Right lobe of liver (tissue), 6 donors: Measurements from ENCODE around the gene ITPR2. TPM values are rescaled to one million over a fixed set of nuclear protein-coding genes. Genes with fewer than 3 reads are reported as not detected.

Source experiments
- ATAC-seq, 4 donors: fragments of 200-7000 bp; cut with Tn5 transposase; one replicate each; pipeline ENCODE4 v1.9.1; 2020; ENCODE audit warnings: mild to moderate bottlenecking in 4 of 4, moderate library complexity in 4 of 4
- DNase-seq, 3 donors: peaks; one replicate each; pipeline ENCODE4 v3.0.0-alpha.2; 2020
- H3K27ac ChIP-seq, 3 donors: fragments of 200-600 bp; one replicate each; pipeline ENCODE4 v1.8.0; 2022
- H3K27me3 ChIP-seq, 2 donors: fragments of 200-600 bp; one replicate each; pipeline ENCODE4 v1.8.0; 2022
- H3K36me3 ChIP-seq, 4 donors: fragments of 200-600 bp; sonication (generic) in 1 of 4; one replicate each; pipeline versions ENCODE4 v1.5.1 to v1.8.0; 2017 to 2022; ENCODE audit warnings: control low read depth in 1 of 4
- H3K4me1 ChIP-seq, 4 donors: fragments of 200-600 bp; sonication (generic) in 1 of 4; one replicate each; pipeline versions ENCODE4 v1.5.1 to v1.8.0; 2017 to 2022; ENCODE audit warnings: control low read depth in 1 of 4
- H3K4me3 ChIP-seq, 3 donors: fragments of 200-600 bp; one replicate each; pipeline ENCODE4 v1.8.0; 2022
- H3K9me3 ChIP-seq, 4 donors: fragments of 200-600 bp; sonication (generic) in 1 of 4; one replicate each; pipeline versions ENCODE4 v1.5.1 to v1.8.0; 2017 to 2022; ENCODE audit warnings: control low read depth in 1 of 4
- CTCF ChIP-seq, 4 donors: fragments of 200-600 bp in 3 of 4; fragments of 450-650 bp in 1 of 4; IDR thresholded peaks; one replicate each; pipeline versions ENCODE4 v1.5.1 to v1.8.0; 2016 to 2022; ENCODE audit warnings: antibody characterized with exemption in 4 of 4, mild to moderate bottlenecking in 2 of 4
- POLR2A ChIP-seq: fragments of 450-650 bp; IDR thresholded peaks from one replicate; pipeline ENCODE4 v1.6.1; 2017; ENCODE audit warnings: antibody characterized with exemption, mild to moderate bottlenecking
- WGBS: methylation state at CpG from one replicate; pipeline ENCODE4 v1.1.6; 2018; ENCODE audit warnings: low coverage, low lambda C conversion rate; ENCODE audit not compliant: insufficient coverage; ENCODE audit errors: missing lambda C conversion rate; 5-methylcytosine and 5-hydroxymethylcytosine counted together
- intact Hi-C, 2 donors: fragments of 100-400 bp; cut with DNase I; formaldehyde crosslinking; loops; one replicate each; pipeline versions ENCODE4 v1.11.2 to v1.14.1; 2022
- total RNA-seq, 6 experiments: library from RNA; depleted of rRNA in 2 of 6; stranded (reverse); fragments of >200 nt in 2 of 6; fragmentation: NEBNext Ultra II Directional in 3 of 6; extraction: Animal tissue kit (Norgen Biotek cat#: 25700) in 3 of 6; gene quantifications; one replicate each; pipeline versions ENCODE4 v1.1.0 to v1.2.4, GENCODE V29; 2016 to 2023
- donor health status: DM: no; HTN: yes; CAD: no.
- donor health status: DM: no; HTN: no; CAD: no.
- donor health status: DM: no; HTN: no; CAD: no.
- donor health status: DM: no; HTN: yes; CAD: no.
- donor health status: DM: no; HTN: yes; CAD: no.

The ITPR2 gene
- total RNA-seq, 6 experiments from 2014 or later, result 39.3 to 114 (median 57.2) TPM

- Histone ChIP-seq H3K27me3 (no peaks in the 10 kb centered on the region), H3K4me3 (no peak overlapping the region), H3K4me1 (no peaks in the 10 kb centered on the region), H3K27ac (no peak overlapping the region), H3K36me3 (no peaks in the 10 kb centered on the region), H3K9me3 (no peaks in the 10 kb centered on the region)
- DNase-seq (no peak), ATAC-seq (no peak)
- TF ChIP-seq CTCF (IDR thresholded peaks at IDR 0.05) (no peak), POLR2A (no peak)
- intact Hi-C loops, result no loop called here
- WGBS, result 86% methylated on average over 2 of the region's 2 CpGs
Observed at GRCh38 chr12:26537126-26537525, 295.9 kb downstream of the ITPR2 start.

- intact Hi-C loops, result no loop called here
- H3K4me1 ChIP-seq, result no peaks in the 10 kb centered on the region
- no peaks in the 10 kb centered on the region for H3K27me3 ChIP-seq
- no peak overlapping the region for H3K4me3 ChIP-seq
- 85% methylated on average over 4 of the region's 4 CpGs for WGBS
- ATAC-seq (no peak), DNase-seq (no peak)
- H3K36me3 ChIP-seq, result no peaks in the 10 kb centered on the region
- no peaks in the 10 kb centered on the region for H3K9me3 ChIP-seq
- no peak overlapping the region for H3K27ac ChIP-seq
- no peak for TF ChIP-seq POLR2A
- no peak for TF ChIP-seq CTCF (IDR thresholded peaks at IDR 0.05)
Observed at GRCh38 chr12:26535826-26536225, 297.2 kb downstream of the ITPR2 start.

DNA sequence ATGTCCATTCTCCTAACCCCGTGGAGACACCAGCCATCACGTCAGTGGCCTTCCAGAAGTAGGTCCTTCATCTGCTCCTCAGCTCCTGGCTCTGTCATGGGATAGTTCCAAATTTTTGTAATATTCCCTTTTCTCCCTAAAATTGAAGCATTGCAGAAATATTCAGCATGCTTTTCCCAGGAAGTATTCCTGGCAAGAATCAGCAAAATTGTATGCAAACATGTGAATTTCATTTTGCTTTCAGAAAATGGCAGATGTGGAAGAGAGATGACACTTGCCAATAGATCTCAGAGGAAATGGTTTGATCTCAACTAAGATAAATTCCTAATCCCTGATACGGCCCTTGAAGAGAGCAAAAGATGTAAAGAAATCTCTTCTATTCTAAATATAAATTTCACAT, 298.9 kb downstream of the ITPR2 start:
- H3K9me3 ChIP-seq, result no peaks in the 10 kb centered on the region
- H3K4me3 ChIP-seq, result no peak overlapping the region
- no peak overlapping the region for H3K27ac ChIP-seq
- H3K36me3 ChIP-seq, result peaks cover 0 to 2% (median 0%) of the 10 kb centered on the region in 4 donors
- ATAC-seq, result no peak
- intact Hi-C loops, result no loop called here
- no peaks in the 10 kb centered on the region for H3K27me3 ChIP-seq
- no peak for DNase-seq
- 93% methylated on average over 3 of the region's 3 CpGs for WGBS
- no peaks in the 10 kb centered on the region for H3K4me1 ChIP-seq
- TF ChIP-seq POLR2A, result no peak
- no peak for TF ChIP-seq CTCF (IDR thresholded peaks at IDR 0.05)

- intact Hi-C loops, result no loop called here
- Histone ChIP-seq H3K9me3 (no peaks in the 10 kb centered on the region), H3K4me1 (no peaks in the 10 kb centered on the region), H3K27ac (no peak overlapping the region), H3K36me3 (peaks cover 0 to 2% (median 0%) of the 10 kb centered on the region in 4 donors), H3K27me3 (no peaks in the 10 kb centered on the region), H3K4me3 (no peak overlapping the region)
- no peak for DNase-seq
- 91% methylated on average over 3 of the region's 3 CpGs for WGBS
- ATAC-seq, result no peak
- TF ChIP-seq POLR2A (no peak), CTCF (IDR thresholded peaks at IDR 0.05) (no peak)
Observed at GRCh38 chr12:26533211-26533610, 299.8 kb downstream of the ITPR2 start.

DNA sequence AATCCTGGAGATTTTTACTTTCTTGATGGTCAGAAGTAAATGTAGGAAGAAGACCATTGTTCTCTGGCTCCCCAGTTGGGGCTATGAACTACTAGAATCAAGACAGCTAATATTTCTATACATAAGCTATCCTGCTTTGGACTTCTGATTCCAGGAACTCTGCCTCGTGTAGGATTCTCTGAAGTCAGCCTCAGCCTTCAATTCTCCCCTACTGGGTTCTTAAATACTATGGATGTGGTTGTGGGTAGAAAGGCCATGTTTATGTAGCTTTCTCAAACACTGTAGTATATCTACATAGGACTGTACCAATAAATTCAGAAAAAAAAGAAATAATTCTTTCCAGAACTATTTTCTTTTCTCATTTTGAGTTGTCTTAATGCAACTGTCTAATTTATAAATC, 302.5 kb downstream of the ITPR2 start:
- Histone ChIP-seq H3K9me3 (no peaks in the 10 kb centered on the region), H3K27ac (no peak overlapping the region), H3K27me3 (no peaks in the 10 kb centered on the region), H3K4me1 (no peaks in the 10 kb centered on the region), H3K4me3 (no peak overlapping the region), H3K36me3 (peaks cover 0 to 2% (median 0%) of the 10 kb centered on the region in 4 donors)
- intact Hi-C loops, result no loop called here
- TF ChIP-seq POLR2A (no peak), CTCF (IDR thresholded peaks at IDR 0.05) (no peak)
- no peak for ATAC-seq
- WGBS, result 56% methylated on average over 1 of the region's 1 CpG
- DNase-seq, result no peak
